SK-N-MC (cell line): ENCODE results near the gene RBM7.

Experiments
- EZH2 ChIP-seq: fragments of 200-600 bp; sonication (generic); IDR thresholded peaks from one replicate; pipeline ENCODE4 v1.6.1; 2017; ENCODE audit warnings: antibody characterized with exemption
- FOXP2 ChIP-seq: optimal IDR thresholded peaks from 2 replicates; pipeline ENCODE3; 2011; ENCODE audit warnings: mild to moderate bottlenecking, moderate library complexity; ENCODE audit not compliant: insufficient read depth; ENCODE audit errors: extremely low read length, control extremely low read depth
- POLR2AphosphoS5 ChIP-seq: IDR thresholded peaks from 2 replicates; pipeline ENCODE4 v1.6.1; 2012; ENCODE audit warnings: mild to moderate bottlenecking, low read depth, low read length, borderline replicate concordance

- no peak for TF ChIP-seq EZH2
- no peak for TF ChIP-seq POLR2AphosphoS5
- TF ChIP-seq FOXP2: no peak
Measured at GRCh38 chr11:114367244-114367957, 33.1 kb upstream of the RBM7 start.
